HG03064 (cell line): Measurements from ENCODE around the gene KLHL34.

ENCODE experiments used
- ATAC-seq: cut with Tn5 transposase; IDR thresholded peaks from one replicate; pipeline ENCODE4 v1.9.1; 2021; ENCODE audit warnings: low read depth; ENCODE audit not compliant: unreplicated experiment

The KLHL34 gene

GRCh38 chrX:21656587-21657317, 1.4 kb downstream of the KLHL34 start:
- ATAC-seq: no peak

GRCh38 chrX:21655901-21656586, 2.1 kb downstream of the KLHL34 start:
- ATAC-seq: no peak

GRCh38 chrX:21645886-21646285, 12.2 kb downstream of the KLHL34 start:
- no peak for ATAC-seq

DNA sequence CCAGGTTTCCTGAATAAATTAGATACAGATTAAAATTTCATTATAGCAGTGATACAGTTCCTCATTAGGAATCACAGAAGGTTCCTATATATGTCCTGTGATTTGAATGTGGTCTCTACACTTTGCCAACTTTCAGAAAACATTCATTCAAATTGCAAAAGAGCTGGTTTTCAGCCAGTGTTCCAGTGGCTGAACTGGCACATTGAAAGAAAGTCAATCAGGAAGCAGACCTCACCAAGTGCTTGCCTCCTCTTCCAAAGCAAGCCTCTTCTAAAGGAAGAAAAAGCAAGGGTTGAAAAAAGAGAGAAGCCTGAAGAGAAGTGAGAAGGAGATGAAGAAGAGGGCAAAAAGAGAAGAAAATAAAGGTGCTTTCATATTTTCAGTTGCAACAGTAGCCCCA, 12.7 kb downstream of the KLHL34 start:
- ATAC-seq: no peak

GRCh38 chrX:21639775-21640174, 18.4 kb downstream of the KLHL34 start:
- ATAC-seq: no peak

GRCh38 chrX:21638311-21638710, 19.8 kb downstream of the KLHL34 start:
- ATAC-seq: no peak

DNA sequence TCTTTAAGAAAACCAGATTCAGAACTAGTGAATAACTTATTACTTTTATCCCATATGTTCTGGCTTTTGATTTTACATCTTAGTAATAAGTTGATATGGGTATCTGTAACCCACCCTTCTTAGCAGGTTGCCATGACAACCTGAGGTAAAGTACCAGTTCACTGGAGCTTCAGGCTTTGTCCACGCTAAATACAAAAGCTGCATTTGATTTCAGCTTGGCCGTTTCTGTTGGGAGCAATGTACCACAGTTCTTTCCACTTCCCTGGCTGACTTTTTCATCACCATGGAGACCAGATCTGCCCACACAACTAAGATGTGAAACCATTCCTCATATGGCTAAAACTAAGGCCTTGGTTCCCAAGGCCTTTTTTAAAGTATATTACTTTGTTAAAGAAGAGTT, 26.1 kb downstream of the KLHL34 start:
- ATAC-seq: no peak

GRCh38 chrX:21623778-21624501, 34.2 kb downstream of the KLHL34 start:
- ATAC-seq: no peak

- ATAC-seq: no peak
These were observed 37.9 kb downstream of the KLHL34 start for GRCh38 chrX:21620234-21620633.

DNA sequence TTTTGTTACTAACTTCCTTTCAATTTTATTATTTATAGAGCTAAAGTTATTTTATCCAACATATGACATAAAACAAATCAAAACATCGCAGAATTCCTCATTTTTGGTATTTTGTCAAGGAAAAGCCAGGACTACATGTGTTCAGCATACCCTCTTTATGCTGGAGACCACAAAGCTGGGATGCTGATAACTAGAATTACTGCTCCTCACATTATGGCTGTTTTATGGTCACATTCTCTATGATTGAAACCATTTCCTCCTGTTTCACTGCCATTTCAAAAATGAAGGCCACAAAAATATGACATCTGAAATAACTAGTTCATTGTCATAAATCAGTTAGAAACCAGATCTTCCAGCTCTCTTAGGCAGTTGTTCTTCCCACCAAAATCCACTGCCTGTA, 41.7 kb downstream of the KLHL34 start:
- no peak for ATAC-seq

DNA sequence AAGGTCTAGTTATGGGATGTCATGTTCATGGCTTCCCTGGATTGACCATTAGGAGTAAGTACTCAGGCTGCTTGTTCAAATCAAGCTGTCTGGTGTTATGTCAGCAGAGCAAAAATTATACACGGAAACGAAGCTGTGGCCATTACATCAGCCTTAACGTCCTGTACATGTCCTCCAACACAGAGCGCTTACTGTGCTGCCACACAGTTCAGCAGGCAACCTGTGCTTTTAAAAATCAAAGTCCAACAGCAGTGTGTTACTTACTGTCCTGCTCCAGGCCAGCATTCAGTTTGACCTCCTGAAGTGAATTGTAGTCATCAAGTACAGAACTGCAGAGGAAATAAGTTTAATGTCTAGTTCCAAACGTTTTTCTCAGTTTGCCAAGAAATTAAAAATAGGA, 46.0 kb downstream of the KLHL34 start:
- ATAC-seq: no peak

DNA sequence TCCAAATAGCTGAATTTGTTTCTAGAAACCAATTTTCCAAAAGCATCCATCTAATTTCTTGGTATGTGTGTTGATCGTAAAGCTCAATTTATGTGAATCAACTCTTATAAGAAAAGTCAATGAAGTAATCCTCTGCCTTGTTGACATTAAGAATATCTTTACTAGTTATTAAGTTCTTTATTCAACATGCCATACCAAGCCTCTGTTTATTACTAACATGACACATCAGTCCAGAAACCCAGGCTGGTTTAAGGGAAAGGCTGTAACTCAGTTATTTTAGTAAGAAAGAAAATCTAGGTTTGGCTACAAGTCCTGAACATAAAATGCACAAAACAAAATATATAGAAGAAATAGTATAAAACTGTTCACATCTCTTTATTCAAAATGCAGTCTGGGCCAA, 48.0 kb downstream of the KLHL34 start:
- no peak for ATAC-seq

- ATAC-seq: no peak
These were observed 52.1 kb downstream of the KLHL34 start for GRCh38 chrX:21606002-21606401.
